LHCN-M2 (cell line): ENCODE data around the gene TSPAN14. TPM values are rescaled to one million over a fixed set of nuclear protein-coding genes. Genes with fewer than 3 reads are reported as not detected.
"Not testable (repeated sequence)": the region's sequence is repeated elsewhere in the genome, so short reads cannot be mapped to it uniquely, and the experiment has no call there.

ENCODE experiments used
- DNase-seq: peaks from one replicate; pipeline ENCODE4 v3.0.0-alpha.2; 2012; ENCODE audit warnings: low read depth
- total RNA-seq: library from RNA; depleted of rRNA; stranded (reverse); fragments of >200 nt; gene quantifications from 2 replicates; pipeline ENCODE4 v1.2.3, GENCODE V29; 2014

The TSPAN14 gene
- total RNA-seq, 1 experiment from 2014 or later: 18.6 TPM

DNA sequence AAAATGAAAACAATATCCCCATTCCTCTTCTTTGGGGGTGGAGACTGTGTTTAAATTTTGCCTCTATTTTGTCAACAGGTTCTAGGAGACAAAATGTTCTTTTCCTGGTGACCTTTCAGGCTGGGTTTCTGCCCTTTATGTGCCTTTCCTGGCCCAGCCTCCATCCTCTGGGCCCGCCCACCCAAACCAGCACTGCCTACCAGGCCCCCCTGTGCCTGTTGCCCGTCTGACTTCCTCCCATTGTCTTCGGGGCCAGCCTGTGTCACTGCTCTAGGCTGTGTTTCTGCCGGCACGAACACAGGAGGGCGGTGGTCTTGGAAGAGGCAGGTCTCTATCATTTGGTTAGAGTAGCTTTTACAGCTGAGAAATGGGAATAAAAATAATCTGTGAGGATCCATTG lies 13.9 kb downstream of the TSPAN14 start:
- DNase-seq: no peak

DNA sequence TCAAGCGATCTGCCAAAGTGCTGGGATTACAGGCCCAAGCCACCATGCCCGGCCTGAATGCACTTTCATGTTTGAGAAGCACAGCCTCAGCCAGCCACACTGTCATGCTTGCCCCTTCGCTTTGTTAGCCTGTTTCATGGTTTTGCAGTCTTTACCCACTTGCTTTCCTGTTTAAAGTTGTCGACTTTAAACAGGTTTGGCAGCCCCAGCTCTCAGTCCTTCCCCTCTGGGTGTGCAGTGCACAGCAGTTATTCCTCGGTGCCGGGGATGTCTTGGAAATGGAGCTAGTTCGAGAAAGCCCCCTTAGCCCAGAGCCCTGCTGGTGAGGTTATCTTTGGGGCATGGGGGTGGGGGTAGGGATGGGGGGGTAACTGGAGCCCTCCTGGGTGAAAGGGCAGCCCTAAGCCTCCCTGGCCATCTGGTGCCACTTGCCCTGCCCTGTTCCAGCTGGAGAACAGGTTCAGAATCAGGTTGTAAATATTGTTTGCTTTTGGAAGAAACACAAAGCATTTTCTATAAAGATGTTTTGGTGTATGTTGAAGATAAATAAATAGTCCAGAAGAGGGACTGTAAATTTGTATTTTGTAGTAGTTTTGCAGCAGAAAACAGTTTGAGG lies 14.8 kb downstream of the TSPAN14 start:
- no peak for DNase-seq

GRCh38 chr10:80470266-80470665 lies 16.2 kb downstream of the TSPAN14 start:
- DNase-seq: no peak

DNA sequence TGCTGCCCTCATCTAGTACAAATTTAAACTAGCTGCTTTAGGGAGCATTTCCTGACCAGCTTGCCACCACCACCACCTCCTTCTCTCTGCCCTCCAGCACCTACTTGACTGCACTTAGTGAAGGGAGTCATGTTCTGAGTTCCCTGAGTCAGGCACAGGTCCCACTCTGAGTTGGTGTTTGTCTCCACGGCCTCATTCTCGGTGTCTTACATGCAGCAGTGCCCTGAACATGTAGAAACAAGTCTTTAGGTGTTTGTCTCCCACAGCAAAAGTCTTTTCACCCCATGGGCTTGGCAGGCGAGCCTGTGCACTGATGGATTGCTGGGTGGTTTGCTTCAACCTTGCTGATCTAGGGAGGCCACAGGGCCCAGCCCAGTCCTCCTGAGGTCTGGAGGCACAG lies 16.9 kb downstream of the TSPAN14 start:
- DNase-seq: no peak

DNA sequence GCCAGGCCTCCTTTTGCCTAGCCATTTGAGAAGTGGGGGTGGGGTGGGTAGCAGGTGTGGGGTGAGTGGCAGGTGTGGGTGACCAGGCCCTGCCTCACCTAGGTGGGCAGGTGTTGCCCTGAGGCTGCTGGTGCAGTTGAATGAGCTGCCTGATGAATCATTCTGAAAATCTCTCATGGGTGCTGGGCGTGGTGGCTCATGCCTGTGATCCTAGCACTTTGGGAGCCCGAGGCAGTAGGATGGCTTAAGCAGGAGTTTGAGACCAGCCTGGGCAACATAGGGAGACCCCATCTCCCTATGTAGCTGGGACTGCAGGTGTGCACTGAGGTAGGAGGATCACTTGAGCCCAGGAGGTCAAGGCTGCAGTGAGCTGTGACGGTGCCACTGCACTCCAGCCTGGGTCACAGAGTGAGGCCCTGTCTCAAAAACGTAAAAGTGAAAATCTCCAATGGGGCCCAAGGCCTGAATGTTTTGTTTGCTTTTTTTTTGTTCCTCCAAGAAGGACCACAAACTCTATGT lies 17.7 kb downstream of the TSPAN14 start:
- no peak for DNase-seq

GRCh38 chr10:80472234-80473095 lies 18.4 kb downstream of the TSPAN14 start:
- peak; percentile 45 for DNase-seq

DNA sequence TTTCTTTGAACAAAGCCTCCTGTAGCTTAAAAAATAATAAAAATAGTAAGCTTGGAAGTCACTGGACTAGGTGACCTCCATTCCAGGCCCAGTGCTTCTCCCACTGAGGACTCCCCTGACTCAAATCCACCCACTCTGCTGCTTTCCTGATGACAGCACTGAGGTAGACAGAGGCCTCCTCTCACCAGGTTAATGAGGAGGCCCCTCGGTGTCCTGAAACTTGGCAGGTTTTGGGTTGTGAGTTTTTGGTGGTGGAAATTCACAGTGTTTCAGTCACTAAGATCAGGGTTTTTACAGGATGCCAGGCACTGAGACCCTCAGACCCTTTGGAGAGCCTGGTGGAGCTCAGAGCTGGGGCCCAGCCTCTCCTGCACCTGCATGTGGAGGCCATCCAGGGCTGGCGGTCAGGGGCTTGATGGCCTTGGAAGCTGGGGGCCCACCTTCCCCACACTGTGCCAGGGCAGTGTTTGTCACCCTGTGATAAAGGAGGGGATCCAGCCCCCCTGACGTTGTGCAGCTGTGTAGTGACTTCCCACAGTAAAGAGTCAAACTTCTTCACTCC lies 19.1 kb downstream of the TSPAN14 start:
- no peak for DNase-seq

GRCh38 chr10:80473692-80474596 lies 19.8 kb downstream of the TSPAN14 start:
- peak; percentile 50 for DNase-seq

DNA sequence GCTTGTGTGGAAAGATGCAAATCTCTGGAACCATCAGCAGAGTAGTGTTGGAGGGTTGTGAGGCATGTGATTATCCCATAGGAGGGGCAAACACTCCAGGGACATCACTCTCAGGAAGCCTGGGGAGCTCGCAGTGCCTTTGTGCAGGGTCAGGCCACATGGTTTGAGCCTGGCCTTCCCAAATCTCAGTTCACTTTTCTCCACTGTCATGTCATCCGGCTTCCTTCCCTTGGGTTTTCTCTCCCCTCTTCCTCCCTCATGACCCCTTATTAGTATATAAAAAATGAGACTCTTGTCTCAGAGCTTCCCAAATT lies 20.4 kb downstream of the TSPAN14 start:
- no peak for DNase-seq

GRCh38 chr10:80474941-80475340 lies 20.8 kb downstream of the TSPAN14 start:
- DNase-seq: no peak

DNA sequence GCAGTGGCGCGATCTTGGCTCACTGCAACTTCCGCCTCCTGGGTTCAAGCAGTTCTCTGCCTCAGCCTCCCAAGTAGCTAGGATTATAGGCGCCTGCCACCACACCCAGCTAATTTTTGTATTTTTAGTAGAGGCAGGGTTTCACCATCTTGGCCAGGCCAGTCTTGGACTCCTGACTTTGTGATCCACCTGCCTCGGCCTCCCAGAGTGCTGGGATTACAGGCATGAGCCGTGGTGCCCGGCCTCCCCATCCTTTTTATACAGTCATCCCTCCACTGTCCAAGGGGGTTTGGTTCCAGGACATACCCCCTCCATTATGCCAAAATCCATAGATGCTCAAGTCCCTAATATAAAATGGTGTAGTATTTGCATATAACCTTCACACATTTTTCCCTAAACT lies 21.5 kb downstream of the TSPAN14 start:
- not testable (repeated sequence) for DNase-seq

DNA sequence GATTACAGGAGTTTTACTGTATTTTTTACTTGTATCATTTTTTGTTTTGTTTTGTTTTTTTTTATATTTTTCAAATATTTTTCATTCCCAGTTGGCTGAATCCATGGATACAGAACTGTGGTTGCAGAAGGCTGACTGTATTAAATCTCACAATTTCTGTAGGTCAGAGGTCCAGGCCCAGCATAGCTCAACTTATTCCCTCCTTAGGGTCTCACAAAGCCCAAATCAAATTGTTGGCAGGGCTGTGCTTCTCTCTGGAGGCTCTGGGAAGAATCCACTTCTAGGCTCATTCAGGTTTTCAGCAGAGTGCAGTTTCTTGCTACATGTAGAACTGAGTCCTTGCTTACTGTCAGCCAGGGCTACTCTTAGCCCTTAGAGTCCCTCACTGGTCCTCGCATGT lies 22.6 kb downstream of the TSPAN14 start:
- no peak for DNase-seq

- DNase-seq: peak; percentile 89
These were observed 23.7 kb downstream of the TSPAN14 start for GRCh38 chr10:80477813-80478212.

DNA sequence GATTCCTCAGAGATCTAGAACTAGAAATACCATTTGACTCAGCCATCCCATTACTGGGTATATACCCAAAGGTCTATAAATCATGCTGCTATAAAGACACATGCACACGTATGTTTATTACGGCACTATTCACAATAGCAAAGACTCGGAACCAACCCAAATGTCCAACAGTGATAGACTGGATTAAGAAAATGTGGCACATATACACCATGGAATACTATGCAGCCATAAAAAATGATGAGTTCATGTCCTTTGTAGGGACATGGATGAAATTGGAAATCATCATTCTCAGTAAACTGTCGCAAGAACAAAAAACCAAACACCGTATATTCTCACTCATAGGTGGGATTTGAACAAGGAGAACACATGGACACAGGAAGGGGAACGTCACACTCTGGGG lies 26.3 kb downstream of the TSPAN14 start:
- DNase-seq: not testable (repeated sequence)

- DNase-seq: no peak
These were observed 26.7 kb downstream of the TSPAN14 start for GRCh38 chr10:80480852-80481251.

DNA sequence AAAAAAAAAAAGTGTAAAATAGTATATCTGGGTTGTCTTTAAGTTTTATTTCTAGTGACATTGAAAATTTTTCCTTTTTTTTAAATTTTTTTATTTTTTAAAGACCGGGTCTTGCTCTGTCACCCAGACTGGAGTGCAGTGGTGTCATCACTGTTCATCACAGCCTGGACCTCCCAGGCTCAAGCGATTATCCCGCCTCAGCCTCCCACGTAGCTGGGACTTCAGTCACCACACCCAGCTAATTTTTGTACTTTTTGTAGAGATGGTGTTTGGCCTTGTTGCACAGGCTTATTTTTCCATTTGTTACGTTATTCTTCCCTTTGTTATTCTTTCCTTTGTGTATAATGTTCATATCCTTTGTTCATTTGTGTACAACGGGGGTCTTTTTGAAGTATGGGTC lies 30.1 kb downstream of the TSPAN14 start:
- no peak for DNase-seq

GRCh38 chr10:80484676-80485075 lies 30.6 kb downstream of the TSPAN14 start:
- no peak for DNase-seq

- no peak for DNase-seq
These were observed 31.2 kb downstream of the TSPAN14 start for GRCh38 chr10:80485076-80485945.

DNA sequence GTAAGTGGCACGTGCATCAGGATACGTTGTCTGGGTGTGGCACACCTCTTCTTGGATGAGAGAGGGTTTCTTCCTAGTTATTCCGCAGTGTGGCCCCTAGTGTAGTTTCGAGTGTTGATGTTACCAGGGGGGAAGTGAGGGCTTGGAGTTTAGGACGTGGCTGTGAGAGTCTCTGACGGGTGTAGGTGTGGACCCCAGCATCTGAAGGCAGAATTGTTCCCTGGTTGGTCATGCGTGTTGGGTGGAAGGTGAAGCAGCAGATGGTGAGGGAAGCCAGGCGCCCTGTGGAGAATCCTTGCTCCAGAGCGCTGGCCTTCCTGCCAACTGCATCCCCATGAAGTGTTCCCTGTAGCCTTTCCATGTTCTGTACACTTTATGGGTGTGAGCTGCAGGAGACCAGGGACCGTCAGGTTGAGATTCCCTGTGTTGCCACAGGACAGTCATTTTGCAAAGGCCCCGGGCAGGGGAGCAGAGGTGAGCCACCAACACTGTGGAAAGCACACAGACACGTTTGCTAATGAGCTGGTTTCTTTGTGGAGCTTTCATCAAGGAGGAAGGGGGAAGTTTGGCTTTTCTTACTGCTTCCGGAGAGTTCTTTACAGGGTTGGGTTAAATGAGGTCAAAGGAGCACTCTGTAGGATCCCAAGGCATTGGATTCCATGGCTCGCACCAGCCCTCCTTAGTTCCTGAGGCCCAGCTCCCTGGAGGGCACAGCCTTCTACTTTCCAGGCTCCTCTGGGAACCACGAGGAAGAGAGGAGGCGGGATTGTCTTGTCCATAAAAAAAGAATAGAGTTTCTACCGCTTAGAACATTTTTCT lies 32.0 kb downstream of the TSPAN14 start:
- DNase-seq: no peak
